ENCODE data around the gene A4GALT. TPM values are rescaled to one million over a fixed set of nuclear protein-coding genes. Genes with fewer than 3 reads are reported as not detected.
A peak's percentile ranks its signal among the peaks of the same experiment; 100 is the strongest.

Gene A4GALT
- total and polyA plus RNA-seq, 2 of the 13 experiments (the other 11 are each of a cell fraction or from before 2014, with no cell fraction given) = 0.09 to 1.1 TPM

DNA sequence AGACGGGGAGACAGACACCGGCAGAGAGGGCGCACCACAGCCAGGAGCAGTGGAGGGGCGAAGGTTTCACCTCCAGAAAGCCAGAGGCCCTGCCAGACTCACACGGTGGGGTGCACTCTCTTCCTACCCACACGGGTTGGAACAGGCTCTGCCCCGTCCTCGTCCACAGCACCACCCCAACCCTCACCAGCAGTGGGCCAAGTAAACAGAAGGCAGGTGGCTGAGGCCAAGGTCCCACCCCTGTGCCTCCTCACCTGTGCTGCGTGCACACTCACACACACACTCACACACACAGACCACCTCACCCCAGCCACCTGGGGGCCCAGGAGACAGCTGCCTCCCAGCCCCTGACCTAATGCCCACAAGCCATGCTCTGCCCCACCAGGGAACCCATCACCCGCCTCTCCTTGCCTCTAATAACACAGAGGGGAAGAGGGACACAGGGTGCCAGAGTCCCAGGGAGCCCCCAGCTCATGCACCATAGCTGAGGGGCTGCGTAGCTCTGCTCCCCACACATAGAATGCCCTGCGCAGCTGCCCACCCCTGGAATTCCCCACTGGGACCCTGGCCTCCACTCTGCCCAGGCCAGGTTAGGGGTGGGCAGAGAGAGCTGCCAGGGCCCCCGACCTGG lies 74.6 kb downstream of the A4GALT start (continued):
- TF ChIP-seq, protein P1, sequence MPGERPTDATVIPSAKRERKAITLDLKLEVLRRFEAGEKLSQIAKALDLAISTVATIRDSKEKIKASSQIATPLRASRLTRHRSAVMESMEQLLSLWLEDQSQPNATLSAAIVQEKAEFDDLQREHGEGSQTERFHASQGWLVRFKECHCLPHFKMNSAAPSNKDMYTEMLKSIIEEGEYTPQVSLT (CRISPR knock-in tag; IDR thresholded peaks at IDR 0.05; ENCODE audit: borderline replicate concordance, low read depth) = no peak
- no peak for TF ChIP-seq CBX5 (CRISPR knock-in tag; IDR thresholded peaks at IDR 0.05; ENCODE audit: borderline replicate concordance)
- TF ChIP-seq, protein P2, sequence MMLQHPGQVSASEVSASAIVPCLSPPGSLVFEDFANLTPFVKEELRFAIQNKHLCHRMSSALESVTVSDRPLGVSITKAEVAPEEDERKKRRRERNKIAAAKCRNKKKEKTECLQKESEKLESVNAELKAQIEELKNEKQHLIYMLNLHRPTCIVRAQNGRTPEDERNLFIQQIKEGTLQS (CRISPR knock-in tag; IDR thresholded peaks at IDR 0.05) = no peak
- peak; percentile 34; the same call in 1 of the 2 replicates for TF ChIP-seq SNAI1 (CRISPR knock-in tag; IDR thresholded peaks at IDR 0.05; ENCODE audit: borderline replicate concordance)
- no peak for TF ChIP-seq ZNF34 (CRISPR knock-in tag; IDR thresholded peaks at IDR 0.05; ENCODE audit: borderline replicate concordance)
- TF ChIP-seq, protein P3, sequence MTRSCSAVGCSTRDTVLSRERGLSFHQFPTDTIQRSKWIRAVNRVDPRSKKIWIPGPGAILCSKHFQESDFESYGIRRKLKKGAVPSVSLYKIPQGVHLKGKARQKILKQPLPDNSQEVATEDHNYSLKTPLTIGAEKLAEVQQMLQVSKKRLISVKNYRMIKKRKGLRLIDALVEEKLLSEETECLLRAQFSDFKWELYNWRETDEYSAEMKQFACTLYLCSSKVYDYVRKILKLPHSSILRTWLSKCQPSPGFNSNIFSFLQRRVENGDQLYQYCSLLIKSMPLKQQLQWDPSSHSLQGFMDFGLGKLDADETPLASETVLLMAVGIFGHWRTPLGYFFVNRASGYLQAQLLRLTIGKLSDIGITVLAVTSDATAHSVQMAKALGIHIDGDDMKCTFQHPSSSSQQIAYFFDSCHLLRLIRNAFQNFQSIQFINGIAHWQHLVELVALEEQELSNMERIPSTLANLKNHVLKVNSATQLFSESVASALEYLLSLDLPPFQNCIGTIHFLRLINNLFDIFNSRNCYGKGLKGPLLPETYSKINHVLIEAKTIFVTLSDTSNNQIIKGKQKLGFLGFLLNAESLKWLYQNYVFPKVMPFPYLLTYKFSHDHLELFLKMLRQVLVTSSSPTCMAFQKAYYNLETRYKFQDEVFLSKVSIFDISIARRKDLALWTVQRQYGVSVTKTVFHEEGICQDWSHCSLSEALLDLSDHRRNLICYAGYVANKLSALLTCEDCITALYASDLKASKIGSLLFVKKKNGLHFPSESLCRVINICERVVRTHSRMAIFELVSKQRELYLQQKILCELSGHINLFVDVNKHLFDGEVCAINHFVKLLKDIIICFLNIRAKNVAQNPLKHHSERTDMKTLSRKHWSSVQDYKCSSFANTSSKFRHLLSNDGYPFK (CRISPR knock-in tag; IDR thresholded peaks at IDR 0.05; ENCODE audit: borderline replicate concordance) = no peak
- TF ChIP-seq, protein P4, sequence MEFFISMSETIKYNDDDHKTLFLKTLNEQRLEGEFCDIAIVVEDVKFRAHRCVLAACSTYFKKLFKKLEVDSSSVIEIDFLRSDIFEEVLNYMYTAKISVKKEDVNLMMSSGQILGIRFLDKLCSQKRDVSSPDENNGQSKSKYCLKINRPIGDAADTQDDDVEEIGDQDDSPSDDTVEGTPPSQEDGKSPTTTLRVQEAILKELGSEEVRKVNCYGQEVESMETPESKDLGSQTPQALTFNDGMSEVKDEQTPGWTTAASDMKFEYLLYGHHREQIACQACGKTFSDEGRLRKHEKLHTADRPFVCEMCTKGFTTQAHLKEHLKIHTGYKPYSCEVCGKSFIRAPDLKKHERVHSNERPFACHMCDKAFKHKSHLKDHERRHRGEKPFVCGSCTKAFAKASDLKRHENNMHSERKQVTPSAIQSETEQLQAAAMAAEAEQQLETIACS (CRISPR knock-in tag; IDR thresholded peaks at IDR 0.05) = no peak
- TF ChIP-seq, protein P5, sequence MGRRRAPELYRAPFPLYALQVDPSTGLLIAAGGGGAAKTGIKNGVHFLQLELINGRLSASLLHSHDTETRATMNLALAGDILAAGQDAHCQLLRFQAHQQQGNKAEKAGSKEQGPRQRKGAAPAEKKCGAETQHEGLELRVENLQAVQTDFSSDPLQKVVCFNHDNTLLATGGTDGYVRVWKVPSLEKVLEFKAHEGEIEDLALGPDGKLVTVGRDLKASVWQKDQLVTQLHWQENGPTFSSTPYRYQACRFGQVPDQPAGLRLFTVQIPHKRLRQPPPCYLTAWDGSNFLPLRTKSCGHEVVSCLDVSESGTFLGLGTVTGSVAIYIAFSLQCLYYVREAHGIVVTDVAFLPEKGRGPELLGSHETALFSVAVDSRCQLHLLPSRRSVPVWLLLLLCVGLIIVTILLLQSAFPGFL (CRISPR knock-in tag; IDR thresholded peaks at IDR 0.05) = no peak
- TF ChIP-seq, protein P6, sequence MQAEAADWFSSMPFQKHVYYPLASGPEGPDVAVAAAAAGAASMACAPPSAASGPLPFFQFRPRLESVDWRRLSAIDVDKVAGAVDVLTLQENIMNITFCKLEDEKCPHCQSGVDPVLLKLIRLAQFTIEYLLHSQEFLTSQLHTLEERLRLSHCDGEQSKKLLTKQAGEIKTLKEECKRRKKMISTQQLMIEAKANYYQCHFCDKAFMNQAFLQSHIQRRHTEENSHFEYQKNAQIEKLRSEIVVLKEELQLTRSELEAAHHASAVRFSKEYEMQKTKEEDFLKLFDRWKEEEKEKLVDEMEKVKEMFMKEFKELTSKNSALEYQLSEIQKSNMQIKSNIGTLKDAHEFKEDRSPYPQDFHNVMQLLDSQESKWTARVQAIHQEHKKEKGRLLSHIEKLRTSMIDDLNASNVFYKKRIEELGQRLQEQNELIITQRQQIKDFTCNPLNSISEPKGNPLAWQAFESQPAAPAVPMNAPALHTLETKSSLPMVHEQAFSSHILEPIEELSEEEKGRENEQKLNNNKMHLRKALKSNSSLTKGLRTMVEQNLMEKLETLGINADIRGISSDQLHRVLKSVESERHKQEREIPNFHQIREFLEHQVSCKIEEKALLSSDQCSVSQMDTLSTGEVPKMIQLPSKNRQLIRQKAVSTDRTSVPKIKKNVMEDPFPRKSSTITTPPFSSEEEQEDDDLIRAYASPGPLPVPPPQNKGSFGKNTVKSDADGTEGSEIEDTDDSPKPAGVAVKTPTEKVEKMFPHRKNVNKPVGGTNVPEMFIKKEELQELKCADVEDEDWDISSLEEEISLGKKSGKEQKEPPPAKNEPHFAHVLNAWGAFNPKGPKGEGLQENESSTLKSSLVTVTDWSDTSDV (CRISPR knock-in tag; IDR thresholded peaks at IDR 0.05) = no peak
- TF ChIP-seq, protein P7, sequence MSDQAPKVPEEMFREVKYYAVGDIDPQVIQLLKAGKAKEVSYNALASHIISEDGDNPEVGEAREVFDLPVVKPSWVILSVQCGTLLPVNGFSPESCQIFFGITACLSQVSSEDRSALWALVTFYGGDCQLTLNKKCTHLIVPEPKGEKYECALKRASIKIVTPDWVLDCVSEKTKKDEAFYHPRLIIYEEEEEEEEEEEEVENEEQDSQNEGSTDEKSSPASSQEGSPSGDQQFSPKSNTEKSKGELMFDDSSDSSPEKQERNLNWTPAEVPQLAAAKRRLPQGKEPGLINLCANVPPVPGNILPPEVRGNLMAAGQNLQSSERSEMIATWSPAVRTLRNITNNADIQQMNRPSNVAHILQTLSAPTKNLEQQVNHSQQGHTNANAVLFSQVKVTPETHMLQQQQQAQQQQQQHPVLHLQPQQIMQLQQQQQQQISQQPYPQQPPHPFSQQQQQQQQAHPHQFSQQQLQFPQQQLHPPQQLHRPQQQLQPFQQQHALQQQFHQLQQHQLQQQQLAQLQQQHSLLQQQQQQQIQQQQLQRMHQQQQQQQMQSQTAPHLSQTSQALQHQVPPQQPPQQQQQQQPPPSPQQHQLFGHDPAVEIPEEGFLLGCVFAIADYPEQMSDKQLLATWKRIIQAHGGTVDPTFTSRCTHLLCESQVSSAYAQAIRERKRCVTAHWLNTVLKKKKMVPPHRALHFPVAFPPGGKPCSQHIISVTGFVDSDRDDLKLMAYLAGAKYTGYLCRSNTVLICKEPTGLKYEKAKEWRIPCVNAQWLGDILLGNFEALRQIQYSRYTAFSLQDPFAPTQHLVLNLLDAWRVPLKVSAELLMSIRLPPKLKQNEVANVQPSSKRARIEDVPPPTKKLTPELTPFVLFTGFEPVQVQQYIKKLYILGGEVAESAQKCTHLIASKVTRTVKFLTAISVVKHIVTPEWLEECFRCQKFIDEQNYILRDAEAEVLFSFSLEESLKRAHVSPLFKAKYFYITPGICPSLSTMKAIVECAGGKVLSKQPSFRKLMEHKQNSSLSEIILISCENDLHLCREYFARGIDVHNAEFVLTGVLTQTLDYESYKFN (CRISPR knock-in tag; conservative IDR thresholded peaks at IDR 0.05) = no peak; the same call in 1 of the 2 replicates
- TF ChIP-seq FOXJ3 (CRISPR knock-in tag; IDR thresholded peaks at IDR 0.05; ENCODE audit: borderline replicate concordance) = no peak
- no peak for TF ChIP-seq RORA (CRISPR knock-in tag; IDR thresholded peaks at IDR 0.05)
- no peak for TF ChIP-seq ARID2 (CRISPR knock-in tag; IDR thresholded peaks at IDR 0.05; ENCODE audit: borderline replicate concordance)
- TF ChIP-seq ZNF660 (CRISPR knock-in tag; IDR thresholded peaks at IDR 0.05; ENCODE audit: borderline replicate concordance, low read depth) = no peak
- TF ChIP-seq ZNF607 (CRISPR knock-in tag; IDR thresholded peaks at IDR 0.05; ENCODE audit: borderline replicate concordance) = no peak

All from HepG2 (cell line).